ENCODE results near the gene QRSL1.

Gene QRSL1

GRCh38 chr6:106634565-106634964 lies 5.2 kb downstream of the QRSL1 start:
- no peak overlapping the region for H3K4me3 ChIP-seq (ENCODE audit: low read depth, low read length)
- no peak for TF ChIP-seq CTCF (IDR thresholded peaks at IDR 0.05; ENCODE audit: low read depth, low read length, missing control alignments)
- no peak for DNase-seq (ENCODE audit: low read depth)

DNA sequence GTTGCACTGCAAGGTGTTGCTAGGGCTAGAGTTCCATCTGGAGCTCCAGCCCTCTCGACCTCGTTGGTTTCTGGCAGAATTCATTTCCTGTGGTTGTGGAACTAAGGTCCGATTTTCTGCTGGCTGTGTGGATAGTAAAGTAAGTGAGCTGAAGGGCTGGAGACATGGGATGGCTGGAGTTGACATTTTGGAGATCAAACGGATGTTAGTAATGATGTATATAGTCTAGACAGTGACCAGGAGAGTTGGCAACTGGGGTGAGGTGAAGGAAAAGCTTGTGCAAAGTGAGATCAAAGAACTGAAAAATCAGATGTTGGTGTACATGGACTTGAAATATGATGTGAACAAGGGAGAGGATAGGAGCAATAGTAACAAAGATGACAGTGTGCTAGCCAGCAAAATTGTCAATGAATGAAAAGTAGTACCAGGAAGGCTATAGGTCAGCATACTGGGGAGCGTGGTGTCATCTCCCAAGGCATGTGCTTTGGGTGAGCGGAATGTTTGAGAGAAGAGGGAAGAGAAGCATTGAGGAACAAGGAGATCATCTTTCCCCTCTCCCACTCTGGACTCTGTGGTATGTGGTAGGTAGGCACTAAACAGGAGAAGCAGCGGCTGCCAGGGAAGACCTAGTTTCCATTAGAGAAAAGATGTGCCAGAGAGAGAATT lies 7.8 kb downstream of the QRSL1 start:
- TF ChIP-seq CTCF (IDR thresholded peaks at IDR 0.05; ENCODE audit: low read depth, low read length, missing control alignments), result no peak
- peak overlapping the region; percentile 36 for H3K4me3 ChIP-seq (ENCODE audit: low read depth, low read length)
- DNase-seq (ENCODE audit: low read depth), result no peak

GRCh38 chr6:106637717-106638341 lies 8.5 kb downstream of the QRSL1 start:
- TF ChIP-seq CTCF (IDR thresholded peaks at IDR 0.05; ENCODE audit: low read depth, low read length, missing control alignments), result no peak

DNA sequence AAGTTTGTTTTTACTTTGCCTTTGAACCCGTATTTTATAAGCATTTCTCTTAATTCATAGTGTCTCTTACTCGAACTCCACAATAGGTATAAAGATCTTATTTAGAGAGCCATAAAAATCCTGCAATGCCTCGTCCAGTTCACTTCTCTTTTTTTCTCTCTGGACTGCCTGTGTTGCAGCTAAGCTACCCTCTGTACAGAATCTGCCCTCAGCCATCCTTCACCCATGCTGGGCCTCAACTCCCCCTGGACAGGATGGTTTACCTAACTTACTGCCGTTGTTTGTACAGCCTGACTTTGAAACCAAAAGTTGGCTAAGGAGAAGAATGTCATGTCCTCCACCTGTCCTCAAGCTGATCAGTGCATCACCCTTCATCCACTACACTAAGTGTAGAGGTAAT lies 10.4 kb downstream of the QRSL1 start:
- no peak for TF ChIP-seq CTCF (IDR thresholded peaks at IDR 0.05; ENCODE audit: low read depth, low read length, missing control alignments)
- no peak overlapping the region for H3K4me3 ChIP-seq (ENCODE audit: low read depth, low read length)
- no peak for DNase-seq (ENCODE audit: low read depth)

More at GRCh38 chr6:106637717-106638341, 8.5 kb downstream of the QRSL1 start:
- peak overlapping the region; percentile 36 for H3K4me3 ChIP-seq (ENCODE audit: low read depth, low read length)
- DNase-seq (ENCODE audit: low read depth), result no peak

GRCh38 chr6:106642476-106642875 lies 13.1 kb downstream of the QRSL1 start:
- H3K4me3 ChIP-seq (ENCODE audit: low read depth, low read length), result no peak overlapping the region
- no peak for TF ChIP-seq CTCF (IDR thresholded peaks at IDR 0.05; ENCODE audit: low read depth, low read length, missing control alignments)
- DNase-seq (ENCODE audit: low read depth), result no peak

- TF ChIP-seq CTCF (IDR thresholded peaks at IDR 0.05; ENCODE audit: low read depth, low read length, missing control alignments), result no peak
- H3K4me3 ChIP-seq (ENCODE audit: low read depth, low read length), result no peak overlapping the region
- no peak for DNase-seq (ENCODE audit: low read depth)
These were observed 13.7 kb downstream of the QRSL1 start for GRCh38 chr6:106643061-106643460.

Data from GM12864 (cell line).